H1 (cell line): ENCODE measurements around the gene ART5. TPM values are rescaled to one million over a fixed set of nuclear protein-coding genes. Genes with fewer than 3 reads are reported as not detected.

Experiments
- CTCF ChIA-PET: fragments of 300-600 bp; sonication (Branson Sonifier 250); formaldehyde crosslinking; loops from one replicate; lab custom pipeline; 2021; ENCODE audit not compliant: partially characterized antibody; lab: Charles Lee
- POLR2A ChIA-PET: fragments of 300-600 bp; sonication (Branson Sonifier 250); formaldehyde crosslinking; loops from one replicate; lab custom pipeline; 2021; ENCODE audit warnings: inconsistent platforms; ENCODE audit not compliant: partially characterized antibody; lab: Charles Lee
- DNase-seq, 2 experiments: peaks; one replicate each; pipeline versions ENCODE4 v3.0.0 to v3.0.0-alpha.2; 2010 to 2022; ENCODE audit warnings: low spot score in 2 of 2, low read depth in 1 of 2, mixed read lengths in 1 of 2
- FAIRE-seq: peaks from 2 replicates; lab custom pipeline; 2011; peaks lifted over from hg19 to GRCh38; lab: Jason Lieb, UNC
- H2AFZ ChIP-seq: 2 replicates; pipeline ENCODE4 v1.8.1; 2012; ENCODE audit warnings: low read length, inconsistent platforms
- H2AK5ac ChIP-seq: 2 replicates; pipeline ENCODE4 v1.6.1; 2013; ENCODE audit warnings: low read depth, low read length
- H2BK120ac ChIP-seq: replicated peaks from 2 replicates; pipeline ENCODE3; 2013; ENCODE audit warnings: low read depth, low read length, inconsistent platforms
- H2BK12ac ChIP-seq: 2 replicates; pipeline ENCODE4 v1.6.1; 2013; ENCODE audit warnings: low read depth, low read length
- H2BK15ac ChIP-seq: 2 replicates; pipeline ENCODE4 v1.6.1; 2013; ENCODE audit warnings: low read length
- H2BK20ac ChIP-seq: 2 replicates; pipeline ENCODE4 v1.6.1; 2013; ENCODE audit warnings: low read length
- H2BK5ac ChIP-seq: 2 replicates; pipeline ENCODE4 v1.6.1; 2013; ENCODE audit warnings: low read depth, low read length
- H3K14ac ChIP-seq: 2 replicates; pipeline ENCODE4 v1.6.1; 2013; ENCODE audit warnings: inconsistent platforms; ENCODE audit not compliant: insufficient read length
- H3K18ac ChIP-seq: 2 replicates; pipeline ENCODE4 v1.6.1; 2013; ENCODE audit warnings: low read length; ENCODE audit errors: extremely low read depth
- H3K23ac ChIP-seq: 2 replicates; pipeline ENCODE4 v1.6.1; 2013; ENCODE audit warnings: inconsistent platforms; ENCODE audit not compliant: insufficient read length
- H3K23me2 ChIP-seq: 2 replicates; pipeline ENCODE4 v1.6.1; 2013; ENCODE audit warnings: low read depth, low read length
- H3K27ac ChIP-seq: 2 replicates; pipeline ENCODE4 v1.6.1; 2011; ENCODE audit warnings: low read depth, low read length, inconsistent platforms
- H3K27me3 ChIP-seq, 4 experiments: replicated peaks in 1 of 4; 1 replicate in 1 of 4; 2 replicates in 3 of 4; pipeline versions ENCODE4 v1.6.1 to v1.8.1; 2011 to 2013; ENCODE audit warnings: low read length in 3 of 4, mild to moderate bottlenecking in 3 of 4, inconsistent platforms in 2 of 4, mixed read lengths in 2 of 4, moderate library complexity in 1 of 4; ENCODE audit not compliant: control insufficient read depth in 3 of 4, insufficient read depth in 3 of 4; ENCODE audit errors: extremely low read depth in 1 of 4
- H3K36me3 ChIP-seq, 4 experiments: 2 replicates each; pipeline versions ENCODE4 v1.6.1 to v1.8.1; 2011 to 2013; ENCODE audit warnings: mild to moderate bottlenecking in 4 of 4, low read length in 3 of 4, moderate library complexity in 2 of 4, control low read depth in 1 of 4, inconsistent platforms in 1 of 4; ENCODE audit not compliant: insufficient read depth in 4 of 4, control insufficient read depth in 2 of 4
- H3K4ac ChIP-seq: replicated peaks from 2 replicates; pipeline ENCODE3; 2013; ENCODE audit warnings: low read length, low read depth, mixed read lengths, inconsistent platforms; ENCODE audit not compliant: insufficient read length
- H3K4me1 ChIP-seq, 4 experiments: replicated peaks in 1 of 4; 1 replicate in 1 of 4; 2 replicates in 3 of 4; pipeline versions ENCODE4 v1.6.1 to v1.8.1; 2011 to 2013; ENCODE audit warnings: low read length in 3 of 4, inconsistent platforms in 2 of 4, mixed read lengths in 1 of 4; ENCODE audit not compliant: insufficient read depth in 4 of 4, control insufficient read depth in 3 of 4
- H3K4me2 ChIP-seq, 2 experiments: 2 replicates each; pipeline versions ENCODE4 v1.6.1 to v1.8.1; 2011 to 2013; ENCODE audit warnings: low read depth in 2 of 2, low read length in 2 of 2, control low read depth in 1 of 2, inconsistent platforms in 1 of 2, mild to moderate bottlenecking in 1 of 2; ENCODE audit not compliant: insufficient read depth in 1 of 2
- H3K4me3 ChIP-seq, 4 experiments: fragments of 200-600, 300-600 bp in 1 of 4; sonication (generic), shearing (Covaris generic), sonication (Bioruptor Twin) in 1 of 4; 2 replicates each; pipeline versions ENCODE4 v1.5.1 to v1.8.1; 2011 to 2016; ENCODE audit warnings: low read length in 4 of 4, low read depth in 3 of 4, control low read depth in 2 of 4, inconsistent platforms in 2 of 4, mild to moderate bottlenecking in 2 of 4, mixed read lengths in 1 of 4, moderate library complexity in 1 of 4; ENCODE audit not compliant: insufficient read depth in 2 of 4; ENCODE audit errors: extremely low read depth in 1 of 4
- H3K56ac ChIP-seq: replicated peaks from 2 replicates; pipeline ENCODE3; 2013; ENCODE audit warnings: low read depth, mild to moderate bottlenecking, mixed read lengths, low read length, inconsistent platforms; ENCODE audit not compliant: insufficient read length
- H3K79me1 ChIP-seq: 2 replicates; pipeline ENCODE4 v1.6.1; 2013; ENCODE audit warnings: low read depth, low read length, control low read depth
- H3K79me2 ChIP-seq, 2 experiments: 2 replicates each; pipeline versions ENCODE4 v1.6.1 to v1.8.1; 2012 to 2013; ENCODE audit warnings: low read length in 2 of 2, mild to moderate bottlenecking in 2 of 2, inconsistent platforms in 1 of 2; ENCODE audit not compliant: insufficient read depth in 2 of 2, control insufficient read depth in 1 of 2
- H3K9ac ChIP-seq, 4 experiments: replicated peaks in 1 of 4; 1 replicate in 1 of 4; 2 replicates in 3 of 4; pipeline versions ENCODE4 v1.6.1 to v1.8.1; 2011 to 2013; ENCODE audit warnings: low read depth in 3 of 4, low read length in 3 of 4, control low read depth in 2 of 4, mild to moderate bottlenecking in 2 of 4, moderate library complexity in 2 of 4, inconsistent platforms in 1 of 4; ENCODE audit errors: extremely low read depth in 1 of 4
- H3K9me3 ChIP-seq, 2 experiments: 2 replicates each; pipeline versions ENCODE4 v1.6.1 to v1.8.1; 2012 to 2013; ENCODE audit warnings: mild to moderate bottlenecking in 2 of 2, moderate library complexity in 2 of 2, control low read depth in 1 of 2, inconsistent platforms in 1 of 2, low read depth in 1 of 2, low read length in 1 of 2, mixed read lengths in 1 of 2; ENCODE audit not compliant: insufficient read depth in 2 of 2
- H4K20me1 ChIP-seq, 2 experiments: replicated peaks in 1 of 2; 2 replicates each; pipeline versions ENCODE3 to v1.8.1; 2011 to 2013; ENCODE audit warnings: inconsistent platforms in 2 of 2, low read length in 2 of 2, mild to moderate bottlenecking in 1 of 2; ENCODE audit not compliant: insufficient read depth in 2 of 2, control insufficient read depth in 1 of 2
- H4K5ac ChIP-seq: 2 replicates; pipeline ENCODE4 v1.6.1; 2013; ENCODE audit warnings: low read length, low read depth, mixed read lengths, inconsistent platforms; ENCODE audit not compliant: insufficient read length
- H4K8ac ChIP-seq: 2 replicates; pipeline ENCODE4 v1.8.0; 2013; ENCODE audit warnings: mild to moderate bottlenecking, moderate library complexity, low read length, inconsistent platforms; ENCODE audit not compliant: insufficient read depth; ENCODE audit errors: extremely low read depth
- H4K91ac ChIP-seq: replicated peaks from 2 replicates; pipeline ENCODE3; 2013; ENCODE audit warnings: low read length, mixed read lengths, inconsistent platforms; ENCODE audit not compliant: insufficient read length
- MAFK ChIP-seq: IDR thresholded peaks from 2 replicates; pipeline ENCODE4 v1.6.1; 2012; ENCODE audit warnings: low read depth, mild to moderate bottlenecking, improper control_type of control experiment, low read length
- WGBS, 2 experiments: shearing (Covaris generic) in 1 of 2; methylation state at CpG; one replicate each; pipeline versions ENCODE4 v1.1.6 to v1.1.7; 2013 to 2015; ENCODE audit warnings: low lambda C conversion rate in 2 of 2, mixed read lengths in 2 of 2, inconsistent platforms in 1 of 2, low coverage in 1 of 2, missing lambda C conversion rate in 1 of 2; ENCODE audit not compliant: insufficient replicate concordance in 2 of 2, insufficient coverage in 1 of 2, insufficient read length in 1 of 2; ENCODE audit errors: extremely low coverage in 1 of 2, missing lambda C conversion rate in 1 of 2; 5-methylcytosine and 5-hydroxymethylcytosine counted together
- polyA plus RNA-seq, 7 experiments: library from polyadenylated mRNA; depleted of rRNA in 3 of 7; stranded (reverse) in 5 of 7; unstranded in 2 of 7; fragments of >200 nt in 5 of 7; fragments of 200-250 nt in 2 of 7; gene quantifications; 1 replicate in 5 of 7; 2 replicates in 1 of 7; 4 replicates in 1 of 7; pipeline versions ENCODE4 v1.2.1 to v1.2.3, GENCODE V29; 2011 to 2013; ENCODE audit warnings: missing spikeins in 2 of 7, mixed read lengths in 2 of 7
- total RNA-seq: library from RNA; stranded (reverse); fragmentation: NEBNext Ultra II Directional; extraction: Animal tissue kit (Norgen Biotek cat#: 25700); gene quantifications from 2 replicates; pipeline ENCODE4 v1.2.1, GENCODE V29; 2021

Gene ART5
- total and polyA plus RNA-seq, 2 of the 8 experiments (the other 6 are each of a cell fraction or from before 2014, with no cell fraction given), result 6.0 to 7.5 TPM

- no peak overlapping the region for H2AFZ ChIP-seq
- H3K36me3 ChIP-seq, result peaks cover 22 to 77% (median 63%) of the 10 kb centered on the region in 4 experiments; a peak in 7 of 8 replicates
- H2BK20ac ChIP-seq, result no peak overlapping the region
- no peak overlapping the region for H4K91ac ChIP-seq
- no peaks in the 10 kb centered on the region for H3K27me3 ChIP-seq
- no peak for FAIRE-seq
- no peaks in the 10 kb centered on the region for H3K9me3 ChIP-seq
- no peak overlapping the region for H3K14ac ChIP-seq
- H4K20me1 ChIP-seq, result peaks cover 3% of the 10 kb centered on the region in 2 experiments
- no peaks in the 10 kb centered on the region for H3K79me1 ChIP-seq
- H2BK5ac ChIP-seq, result no peak overlapping the region; the same call in 1 of the 2 replicates
- H3K56ac ChIP-seq, result no peak overlapping the region
- no peak for DNase-seq
- H3K23ac ChIP-seq, result no peak overlapping the region
- no peaks in the 10 kb centered on the region for H3K4me1 ChIP-seq
- no peak overlapping the region for H3K4me2 ChIP-seq
- no peak overlapping the region for H2BK120ac ChIP-seq
- H3K18ac ChIP-seq, result no peak overlapping the region
- POLR2A ChIA-PET, result no interaction called here
- no peak overlapping the region for H3K4me3 ChIP-seq
- no peak overlapping the region for H3K4ac ChIP-seq
- no peak overlapping the region for H4K5ac ChIP-seq
- H4K8ac ChIP-seq, result no peak overlapping the region
- H2AK5ac ChIP-seq, result no peak overlapping the region
- no peak overlapping the region for H3K9ac ChIP-seq
- 94% methylated on average over 11 of the region's 11 CpGs; no CpG with 5 or more reads in 1 of the 2 experiments for whole genome bisulfite sequencing, 2 experiments
- H3K79me2 ChIP-seq, result no peaks in the 10 kb centered on the region
- CTCF ChIA-PET, result no interaction called here
- TF ChIP-seq MAFK, result no peak
- no peak overlapping the region for H3K27ac ChIP-seq
- no peak overlapping the region for H2BK15ac ChIP-seq
- no peaks in the 10 kb centered on the region for H3K23me2 ChIP-seq
- H2BK12ac ChIP-seq, result no peak overlapping the region
Measured at GRCh38 chr11:3675971-3676370, 34.2 kb upstream of the ART5 start.
